Naive thymus-derived CD4-positive, alpha-beta T cell (primary cell): ENCODE measurements around the gene MFSD6L. TPM values are rescaled to one million over a fixed set of nuclear protein-coding genes. Genes with fewer than 3 reads are reported as not detected.

Experiments used
- polyA plus RNA-seq, 2 donors: library from polyadenylated mRNA; unstranded; fragments of 300-500 nt; fragmentation: Illumina TruSeq; gene quantifications; one replicate each; pipeline ENCODE4 v1.2.3, GENCODE V29; 2021
- total RNA-seq, 6 experiments: library from RNA in 5 of 6; stranded (reverse) in 5 of 6; gene quantifications; 1 replicate in 5 of 6; 2 replicates in 1 of 6; pipeline ENCODE4 v1.2.3 and lab custom pipeline; 2021 to 2026

The MFSD6L gene
- total and polyA plus RNA-seq, 7 experiments from 2014 or later: 0.96 to 1.8 TPM; not detected in 5

Other genes with a start within 250 kb of the MFSD6L start
- gene MYH10, start 168.6 kb downstream of the MFSD6L start, total RNA-seq: 1 to 10 TPM in 4 of 5 experiments, under 1 TPM in 1; 0.85 to 10.0 (median 2.0) TPM
- gene MYH10, start 168.6 kb downstream of the MFSD6L start, polyA plus RNA-seq: 1 to 10 TPM; 1.5 to 2.3 TPM
- gene CCDC42, start 54.5 kb downstream of the MFSD6L start, total RNA-seq: 1 to 10 TPM in 1 of 5 experiments, not detected in 4; 1.6 TPM
- not detected for gene CCDC42, start 54.5 kb downstream of the MFSD6L start, polyA plus RNA-seq
- under 1 TPM in 1 of 5 experiments, not detected in 4; 0.34 TPM for gene SPDYE4, start 40.8 kb downstream of the MFSD6L start, total RNA-seq
- not detected for gene SPDYE4, start 40.8 kb downstream of the MFSD6L start, polyA plus RNA-seq
- gene PIK3R6, start 68.3 kb upstream of the MFSD6L start, total RNA-seq: 10 to 100 TPM in 1 of 5 experiments, 1 to 10 TPM in 2, under 1 TPM in 2; 0.40 to 11.3 (median 1.1) TPM
- under 1 TPM; 0.06 to 0.37 TPM for gene PIK3R6, start 68.3 kb upstream of the MFSD6L start, polyA plus RNA-seq
- 100 to 1,000 TPM in 2 of 5 experiments, 10 to 100 TPM in 3; 73.5 to 231 (median 77.6) TPM for gene PIK3R5, start 166.3 kb upstream of the MFSD6L start, total RNA-seq
- gene PIK3R5, start 166.3 kb upstream of the MFSD6L start, polyA plus RNA-seq: 10 to 100 TPM; 18.0 to 47.6 TPM
- under 1 TPM in 3 of 5 experiments, not detected in 2; 0.07 to 0.12 (median 0.11) TPM for gene NTN1, start 222.1 kb upstream of the MFSD6L start, total RNA-seq
- not detected for gene NTN1, start 222.1 kb upstream of the MFSD6L start, polyA plus RNA-seq